H9 (cell line): ENCODE data around the gene FTO. TPM values are rescaled to one million over a fixed set of nuclear protein-coding genes. Genes with fewer than 3 reads are reported as not detected.

Experiments used
- DNase-seq: peaks from one replicate; pipeline ENCODE4 v3.0.0-alpha.2; 2017
- H2AFZ ChIP-seq: one replicate; pipeline ENCODE4 v1.6.1; 2013; ENCODE audit warnings: mild to moderate bottlenecking, low read length, control low read depth, moderate library complexity
- H2AK5ac ChIP-seq: 2 replicates; pipeline ENCODE4 v1.6.1; 2013; ENCODE audit warnings: low read length, control low read depth, mixed read lengths; ENCODE audit not compliant: insufficient read length
- H2BK120ac ChIP-seq: one replicate; pipeline ENCODE4 v1.6.1; 2013; ENCODE audit warnings: low read depth, mild to moderate bottlenecking, low read length, control low read depth, inconsistent platforms; ENCODE audit not compliant: poor library complexity, severe bottlenecking
- H2BK12ac ChIP-seq: 2 replicates; pipeline ENCODE4 v1.6.1; 2013; ENCODE audit warnings: low read length, control low read depth, mixed read lengths, low read depth; ENCODE audit not compliant: insufficient read length
- H2BK15ac ChIP-seq: 2 replicates; pipeline ENCODE4 v1.6.1; 2013; ENCODE audit warnings: low read depth, low read length, control low read depth
- H2BK20ac ChIP-seq: one replicate; pipeline ENCODE4 v1.6.1; 2013; ENCODE audit warnings: low read depth, mild to moderate bottlenecking, low read length, control low read depth, inconsistent platforms; ENCODE audit not compliant: poor library complexity, severe bottlenecking
- H2BK5ac ChIP-seq: 2 replicates; pipeline ENCODE4 v1.6.1; 2013; ENCODE audit warnings: low read length, control low read depth, mixed read lengths; ENCODE audit not compliant: insufficient read length
- H3K14ac ChIP-seq: 2 replicates; pipeline ENCODE4 v1.6.1; 2013; ENCODE audit warnings: low read length, control low read depth; ENCODE audit not compliant: insufficient read depth
- H3K18ac ChIP-seq: 2 replicates; pipeline ENCODE4 v1.6.1; 2013; ENCODE audit warnings: low read depth, mild to moderate bottlenecking, mixed read lengths, low read length, control low read depth; ENCODE audit not compliant: insufficient read length
- H3K23ac ChIP-seq: 2 replicates; pipeline ENCODE4 v1.6.1; 2013; ENCODE audit warnings: low read length, control low read depth, mixed read lengths, low read depth; ENCODE audit not compliant: insufficient read length
- H3K23me2 ChIP-seq: 2 replicates; pipeline ENCODE4 v1.6.1; 2013; ENCODE audit warnings: low read depth, mild to moderate bottlenecking, mixed read lengths, low read length, control low read depth; ENCODE audit not compliant: insufficient read length, poor library complexity, severe bottlenecking
- H3K27ac ChIP-seq: 2 replicates; pipeline ENCODE4 v1.5.1; 2013; ENCODE audit warnings: low read length, control low read depth, mixed read lengths, low read depth; ENCODE audit not compliant: insufficient read length
- H3K27me3 ChIP-seq: 2 replicates; pipeline ENCODE4 v1.6.1; 2013; ENCODE audit warnings: low read length, control low read depth, inconsistent platforms; ENCODE audit not compliant: insufficient read depth
- H3K4ac ChIP-seq: 2 replicates; pipeline ENCODE4 v1.6.1; 2013; ENCODE audit warnings: low read depth, mild to moderate bottlenecking, control low read depth, inconsistent platforms, low read length, moderate library complexity
- H3K4me1 ChIP-seq: 2 replicates; pipeline ENCODE4 v1.6.1; 2013; ENCODE audit warnings: low read length, control low read depth, inconsistent platforms; ENCODE audit not compliant: insufficient read depth
- H3K4me2 ChIP-seq: 2 replicates; pipeline ENCODE4 v1.6.1; 2013; ENCODE audit warnings: low read length, control low read depth, mixed read lengths; ENCODE audit not compliant: insufficient read length, insufficient read depth
- H3K56ac ChIP-seq: 2 replicates; pipeline ENCODE4 v1.6.1; 2013; ENCODE audit warnings: low read depth, mild to moderate bottlenecking, mixed read lengths, low read length, control low read depth; ENCODE audit not compliant: insufficient read length
- H3K79me1 ChIP-seq: 2 replicates; pipeline ENCODE4 v1.6.1; 2013; ENCODE audit warnings: low read depth, mild to moderate bottlenecking, moderate library complexity, low read length, control low read depth, inconsistent platforms; ENCODE audit not compliant: insufficient read depth, poor library complexity, severe bottlenecking
- H3K79me2 ChIP-seq: 2 replicates; pipeline ENCODE4 v1.6.1; 2013; ENCODE audit warnings: low read length, control low read depth, inconsistent platforms; ENCODE audit not compliant: insufficient read depth
- H3K9ac ChIP-seq: 2 replicates; pipeline ENCODE4 v1.6.1; 2013; ENCODE audit warnings: low read length, control low read depth, mixed read lengths; ENCODE audit not compliant: insufficient read length; ENCODE audit errors: extremely low read depth
- H3K9me3 ChIP-seq: one replicate; pipeline ENCODE4 v1.6.1; 2013; ENCODE audit warnings: low read depth, low read length, inconsistent platforms; ENCODE audit not compliant: control insufficient read depth
- H3T11ph ChIP-seq: one replicate; pipeline ENCODE4 v1.6.1; 2013; ENCODE audit warnings: mild to moderate bottlenecking, low read length, control low read depth, inconsistent platforms
- H4K20me1 ChIP-seq: one replicate; pipeline ENCODE4 v1.6.1; 2013; ENCODE audit not compliant: control insufficient read depth, insufficient read length, insufficient read depth
- H4K5ac ChIP-seq: 2 replicates; pipeline ENCODE4 v1.6.1; 2013; ENCODE audit warnings: low read depth, mild to moderate bottlenecking, mixed read lengths, low read length, control low read depth; ENCODE audit not compliant: insufficient read length
- H4K8ac ChIP-seq: replicated peaks from 2 replicates; pipeline ENCODE4 v1.6.1; 2013; ENCODE audit warnings: low read length, control low read depth, mixed read lengths, low read depth; ENCODE audit not compliant: insufficient read length
- H4K91ac ChIP-seq: 2 replicates; pipeline ENCODE4 v1.6.1; 2013; ENCODE audit warnings: low read depth, mild to moderate bottlenecking, moderate library complexity, mixed read lengths, low read length, control low read depth; ENCODE audit not compliant: insufficient read length
- H3K27ac Mint-ChIP-seq, 3 experiments: 2 replicates in 2 of 3; 3 replicates in 1 of 3; pipeline ENCODE4 v1.8.0; 2020 to 2021; ENCODE audit warnings: mixed read lengths in 3 of 3, mild to moderate bottlenecking in 1 of 3, moderate library complexity in 1 of 3
- H3K27me3 Mint-ChIP-seq: 2 replicates; pipeline ENCODE4 v1.8.0; 2021; ENCODE audit warnings: low read depth, mild to moderate bottlenecking, moderate library complexity, mixed read lengths
- H3K36me3 Mint-ChIP-seq, 3 experiments: 2 replicates in 2 of 3; 3 replicates in 1 of 3; pipeline ENCODE4 v1.8.0; 2020 to 2021; ENCODE audit warnings: low read depth in 3 of 3, mixed read lengths in 3 of 3; ENCODE audit not compliant: insufficient read depth in 1 of 3
- H3K4me1 Mint-ChIP-seq, 2 experiments: 2 replicates each; pipeline ENCODE4 v1.8.0; 2020; ENCODE audit warnings: mixed read lengths in 2 of 2
- H3K4me3 Mint-ChIP-seq, 2 experiments: 2 replicates in 1 of 2; 3 replicates in 1 of 2; pipeline ENCODE4 v1.8.0; 2020 to 2021; ENCODE audit warnings: mild to moderate bottlenecking in 2 of 2, mixed read lengths in 2 of 2, moderate library complexity in 1 of 2
- H3K9me3 Mint-ChIP-seq, 2 experiments: 2 replicates in 1 of 2; 3 replicates in 1 of 2; pipeline ENCODE4 v1.8.0; 2020; ENCODE audit warnings: mild to moderate bottlenecking in 2 of 2, mixed read lengths in 2 of 2, moderate library complexity in 1 of 2
- CTCF ChIP-seq: fragments of 200-600 bp; sonication (generic); conservative IDR thresholded peaks from 3 replicates; pipeline ENCODE4 v1.8.0; 2021; ENCODE audit warnings: antibody characterized with exemption, mild to moderate bottlenecking
- WGBS: extraction: QIAGEN DNeasy Blood & Tissue Kit; methylation state at CpG from one replicate; pipeline ENCODE4 v1.1.7; 2013; ENCODE audit warnings: missing lambda C conversion rate, low lambda C conversion rate, mixed read lengths; ENCODE audit not compliant: insufficient read length; ENCODE audit errors: extremely low coverage; 5-methylcytosine and 5-hydroxymethylcytosine counted together
- total RNA-seq: library from RNA; stranded (reverse); gene quantifications from 2 replicates; pipeline ENCODE4 v1.2.1, GENCODE V29; 2021

Gene FTO
- total RNA-seq, 1 experiment from 2014 or later, result 67.9 TPM

GRCh38 chr16:54075446-54075845, 371.5 kb downstream of the FTO start:
- H3K27ac ChIP-seq, result no peak overlapping the region
- H3K18ac ChIP-seq, result no peak overlapping the region
- Mint-ChIP-seq H3K9me3 (no peaks in the 10 kb centered on the region), H3K27me3 (no peaks in the 10 kb centered on the region), H3K4me1 (peaks cover 8 to 21% of the 10 kb centered on the region in 2 experiments), H3K4me3 (no peak overlapping the region), H3K27ac (no peak overlapping the region), H3K36me3 (peaks cover 0 to 2% (median 0%) of the 10 kb centered on the region in 3 experiments; a peak in 1 of 7 replicates)
- no peaks in the 10 kb centered on the region for H3K79me2 ChIP-seq
- H2BK20ac ChIP-seq, result no peak overlapping the region
- H4K20me1 ChIP-seq, result no peaks in the 10 kb centered on the region
- TF ChIP-seq CTCF, result no peak
- no peak overlapping the region for H3K4ac ChIP-seq
- H2AK5ac ChIP-seq, result no peak overlapping the region
- no peak overlapping the region for H2BK120ac ChIP-seq
- H3T11ph ChIP-seq, result no peak overlapping the region
- no peak overlapping the region for H3K23ac ChIP-seq
- H3K23me2 ChIP-seq, result no peaks in the 10 kb centered on the region
- no peak overlapping the region for H3K4me2 ChIP-seq
- H3K56ac ChIP-seq, result no peak overlapping the region
- no CpG with 5 or more reads among the region's 4 CpGs for WGBS
- no peak overlapping the region for H3K9ac ChIP-seq
- no peak overlapping the region for H3K14ac ChIP-seq
- H2BK15ac ChIP-seq, result no peak overlapping the region
- H3K27me3 ChIP-seq, result no peaks in the 10 kb centered on the region
- no peak overlapping the region for H4K91ac ChIP-seq
- no peak overlapping the region for H2BK5ac ChIP-seq
- H4K8ac ChIP-seq, result no peak overlapping the region
- no peaks in the 10 kb centered on the region for H3K9me3 ChIP-seq
- H3K4me1 ChIP-seq, result no peaks in the 10 kb centered on the region
- no peaks in the 10 kb centered on the region for H3K79me1 ChIP-seq
- no peak for DNase-seq
- no peak overlapping the region for H2AFZ ChIP-seq
- H2BK12ac ChIP-seq, result no peak overlapping the region
- no peak overlapping the region for H4K5ac ChIP-seq
